A549 (cell line): Measurements from ENCODE around the gene DDX56. TPM values are rescaled to one million over a fixed set of nuclear protein-coding genes. Genes with fewer than 3 reads are reported as not detected.
A peak's percentile ranks its signal among the peaks of the same experiment; 100 is the strongest.

ENCODE experiments used
- ATAC-seq, 2 experiments: fragments of 200-7000 bp in 1 of 2; fragments of >200 bp in 1 of 2; cut with Nextera tagmentation in 1 of 2; cut with Tn5 transposase in 1 of 2; 3 replicates each; pipeline versions ENCODE4 v1.8.0 to v1.9.1; 2018 to 2020; ENCODE audit warnings: mild to moderate bottlenecking in 1 of 2, moderate library complexity in 1 of 2
- CTCF ChIA-PET: fragments of 300-600 bp; sonication (Branson Sonifier 250); formaldehyde crosslinking; extraction: SDS; loops from one replicate; lab custom pipeline; 2021; ENCODE audit warnings: antibody characterized with exemption, inconsistent platforms; lab: Yijun Ruan, JAX
- POLR2A ChIA-PET: fragments of 350-600 bp; formaldehyde crosslinking; extraction: SDS; loops from one replicate; lab custom pipeline; 2021; ENCODE audit warnings: antibody characterized with exemption, inconsistent platforms; lab: Yijun Ruan, JAX
- DNase-seq, 2 experiments: peaks; one replicate each; pipeline versions ENCODE4 v3.0.0 to v3.0.0-alpha.2; 2011 to 2016; ENCODE audit warnings: low read depth in 1 of 2, low spot score in 1 of 2
- FAIRE-seq: peaks from 2 replicates; lab custom pipeline; 2011; peaks lifted over from hg19 to GRCh38; lab: Jason Lieb, UNC
- H3K27ac ChIP-seq, 2 experiments: fragments of >200 bp; sonication (Bioruptor Twin); formaldehyde crosslinking; 3 replicates each; pipeline ENCODE4 v1.5.1; 2016 to 2017
- H3K4me1 ChIP-seq: fragments of >200 bp; sonication (Bioruptor Twin); formaldehyde crosslinking; 3 replicates; pipeline ENCODE4 v1.6.1; 2016
- H3K4me2 ChIP-seq: fragments of >200 bp; sonication (Bioruptor Twin); formaldehyde crosslinking; 3 replicates; pipeline ENCODE4 v1.6.1; 2016
- H3K4me3 ChIP-seq: fragments of >200 bp; sonication (Bioruptor Twin); formaldehyde crosslinking; 3 replicates; pipeline ENCODE4 v1.5.1; 2016
- H3K9me3 ChIP-seq: fragments of >200 bp; sonication (Bioruptor Twin); formaldehyde crosslinking; 3 replicates; pipeline ENCODE4 v1.6.1; 2016
- BHLHE40 ChIP-seq: IDR thresholded peaks from 2 replicates; pipeline ENCODE4 v1.6.1; 2012; ENCODE audit warnings: low read depth, low read length, inconsistent platforms
- CBX2 ChIP-seq: fragments of 200-600 bp; sonication (generic); IDR thresholded peaks from 2 replicates; pipeline ENCODE4 v1.6.1; 2016; ENCODE audit warnings: low read depth, mild to moderate bottlenecking, borderline replicate concordance
- CBX8 ChIP-seq: fragments of 200-600 bp; sonication (generic); IDR thresholded peaks from 2 replicates; pipeline ENCODE4 v1.6.1; 2016
- CEBPB ChIP-seq, 2 experiments: fragments of >200 bp in 1 of 2; sonication (Bioruptor Twin) in 1 of 2; formaldehyde crosslinking in 1 of 2; IDR thresholded peaks; 2 replicates each; pipeline ENCODE4 v1.6.1; 2012 to 2016
- EHF ChIP-seq: fragments of 250-450 bp; sonication (Bioruptor Pico); IDR thresholded peaks from 2 replicates; pipeline ENCODE4 v1.5.0; 2020; ENCODE audit warnings: mild to moderate bottlenecking
- EP300 ChIP-seq, 2 experiments: fragments of >200 bp; sonication (Bioruptor Twin); formaldehyde crosslinking; IDR thresholded peaks; 2 replicates in 1 of 2; 3 replicates in 1 of 2; pipeline ENCODE4 v1.6.1; 2016 to 2017
- GATA3 ChIP-seq: IDR thresholded peaks from 2 replicates; pipeline ENCODE4 v1.6.1; 2012; ENCODE audit warnings: borderline replicate concordance
- HEYL ChIP-seq: fragments of 250-450 bp; sonication (Bioruptor Pico); IDR thresholded peaks from 2 replicates; pipeline ENCODE4 v1.8.0; 2021; ENCODE audit warnings: mild to moderate bottlenecking, moderate library complexity
- HOXB13 ChIP-seq: fragments of 250-450 bp; sonication (Bioruptor Pico); IDR thresholded peaks from 2 replicates; pipeline ENCODE4 v1.5.0; 2020; ENCODE audit warnings: low read depth, mild to moderate bottlenecking, moderate library complexity
- HOXB5 ChIP-seq: fragments of 250-450 bp; sonication (Bioruptor Pico); IDR thresholded peaks from 2 replicates; pipeline ENCODE4 v1.5.0; 2020; ENCODE audit warnings: mild to moderate bottlenecking, moderate library complexity
- KDM5A ChIP-seq: fragments of 200-600 bp; sonication (generic); IDR thresholded peaks from 2 replicates; pipeline ENCODE4 v1.6.1; 2016; ENCODE audit warnings: antibody characterized with exemption, mild to moderate bottlenecking
- NFE2L2 ChIP-seq: fragments of 150-350 bp; conservative IDR thresholded peaks from 2 replicates; pipeline ENCODE4 v1.6.1; 2014; ENCODE audit warnings: low read length
- NR3C1 ChIP-seq: fragments of >200 bp; sonication (Bioruptor Twin); formaldehyde crosslinking; IDR thresholded peaks from 3 replicates; pipeline ENCODE4 v1.6.1; 2017
- PHF8 ChIP-seq: fragments of 200-600 bp; sonication (generic); IDR thresholded peaks from 2 replicates; pipeline ENCODE4 v1.6.1; 2016; ENCODE audit warnings: low read depth, mild to moderate bottlenecking, antibody characterized with exemption, moderate library complexity, borderline replicate concordance
- POLR2A ChIP-seq: IDR thresholded peaks from 2 replicates; pipeline ENCODE4 v1.6.1; 2012; ENCODE audit warnings: mild to moderate bottlenecking, low read length
- RNF2 ChIP-seq: fragments of 200-600 bp; sonication (generic); IDR thresholded peaks from 2 replicates; pipeline ENCODE4 v1.6.1; 2016; ENCODE audit warnings: low read depth, mild to moderate bottlenecking, antibody characterized with exemption, moderate library complexity, borderline replicate concordance
- SMC3 ChIP-seq: fragments of >200 bp; sonication (Bioruptor Twin); formaldehyde crosslinking; IDR thresholded peaks from 3 replicates; pipeline ENCODE4 v1.6.1; 2018; ENCODE audit warnings: inconsistent platforms
- TFCP2L1 ChIP-seq: fragments of 250-450 bp; sonication (Bioruptor Pico); IDR thresholded peaks from 2 replicates; pipeline ENCODE4 v1.5.0; 2021; ENCODE audit warnings: mild to moderate bottlenecking
- ZC3H11A ChIP-seq: fragments of 450-650 bp; IDR thresholded peaks from 2 replicates; pipeline ENCODE4 v1.6.1; 2014; ENCODE audit warnings: antibody characterized with exemption, mild to moderate bottlenecking
- ZFP36 ChIP-seq: fragments of 450-650 bp; IDR thresholded peaks from 2 replicates; pipeline ENCODE4 v1.6.1; 2014; ENCODE audit warnings: borderline replicate concordance; ENCODE audit not compliant: partially characterized antibody
- WGBS: methylation state at CpG from one replicate; pipeline ENCODE4 v1.1.6; 2017; ENCODE audit errors: missing lambda C conversion rate; 5-methylcytosine and 5-hydroxymethylcytosine counted together
- polyA plus RNA-seq, 4 experiments: library from polyadenylated mRNA; depleted of rRNA in 3 of 4; stranded (reverse); fragments of >200 nt; fragmentation: RNase III in 1 of 4; extraction: RNeasy Plus Mini Kit Qiagen cat#74134 plus additional on column Dnase treatment in 1 of 4; gene quantifications; 2 replicates in 3 of 4; 3 replicates in 1 of 4; pipeline ENCODE4 v1.2.3, GENCODE V29; 2011 to 2017
- TF ChIP-seq, protein P1 (sequence below): fragments of >200 bp; sonication (Bioruptor Twin); formaldehyde crosslinking; IDR thresholded peaks from 2 replicates; pipeline ENCODE4 v1.6.1; 2016
- TF ChIP-seq, protein P2 (sequence below): IDR thresholded peaks from 2 replicates; pipeline ENCODE4 v1.6.1; 2012
- TF ChIP-seq, protein P3 (sequence below): fragments of 250-450 bp; sonication (Bioruptor Pico); IDR thresholded peaks from 2 replicates; pipeline ENCODE4 v1.5.0; 2021; ENCODE audit warnings: mild to moderate bottlenecking, moderate library complexity, borderline replicate concordance
- TF ChIP-seq, protein P4 (sequence below): fragments of >200 bp; sonication (Bioruptor Twin); formaldehyde crosslinking; IDR thresholded peaks from 3 replicates; pipeline ENCODE4 v1.6.1; 2016
- TF ChIP-seq, protein P5 (sequence below): IDR thresholded peaks from 2 replicates; pipeline ENCODE4 v1.6.1; 2012; ENCODE audit warnings: low read depth, borderline replicate concordance
- TF ChIP-seq, protein P6 (sequence below): fragments of >200 bp; sonication (Bioruptor Twin); formaldehyde crosslinking; IDR thresholded peaks from 3 replicates; pipeline ENCODE4 v1.5.1; 2016
- TF ChIP-seq, protein P7 (sequence below): IDR thresholded peaks from 2 replicates; pipeline ENCODE4 v1.6.1; 2012

The DDX56 gene
- polyA plus RNA-seq, 2 of the 4 experiments (the other 2 are of a cell fraction): 96.1 to 97.7 TPM

DNA sequence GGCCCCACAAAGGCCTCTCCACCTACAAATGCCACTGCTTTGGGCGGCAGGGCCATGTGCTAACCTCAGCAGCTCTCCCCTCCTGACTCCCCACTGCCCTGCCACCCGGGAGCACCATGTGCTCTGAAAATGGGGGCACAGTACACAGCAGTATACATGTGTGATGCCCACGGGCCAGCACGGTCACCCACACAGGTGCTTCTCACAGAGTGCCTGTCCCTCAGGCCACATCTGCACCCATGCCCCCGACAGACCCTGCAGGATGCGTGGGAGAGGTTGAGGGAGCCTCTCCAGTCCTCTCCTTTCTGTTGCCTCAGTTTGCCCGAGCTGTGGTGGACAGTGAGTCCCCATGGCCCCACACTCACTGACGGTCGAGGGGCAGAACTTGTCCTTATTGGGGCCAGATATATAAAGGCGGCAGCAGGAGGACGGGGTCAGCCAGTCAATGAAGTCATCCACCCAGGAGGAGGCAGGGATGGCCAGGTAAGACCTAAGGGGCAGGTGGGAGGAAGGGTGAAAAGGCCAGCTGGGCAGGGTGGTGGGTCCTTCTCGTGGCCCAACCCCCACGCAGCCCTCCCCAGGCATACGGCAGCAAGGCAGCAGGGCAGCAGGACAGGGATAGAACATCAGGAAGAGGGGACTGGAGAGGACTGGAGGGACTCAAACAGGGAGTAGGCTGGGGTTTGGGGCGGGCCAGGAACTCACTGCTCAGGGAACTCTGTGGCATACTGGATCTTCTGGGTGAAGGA lies 52.2 kb downstream of the DDX56 start (continued):
- TF ChIP-seq, protein P1, sequence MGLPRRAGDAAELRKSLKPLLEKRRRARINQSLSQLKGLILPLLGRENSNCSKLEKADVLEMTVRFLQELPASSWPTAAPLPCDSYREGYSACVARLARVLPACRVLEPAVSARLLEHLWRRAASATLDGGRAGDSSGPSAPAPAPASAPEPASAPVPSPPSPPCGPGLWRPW: no peak
- no peak for TF ChIP-seq EP300 (IDR thresholded peaks at IDR 0.05)
- no peak for TF ChIP-seq EHF (CRISPR knock-in tag)
- TF ChIP-seq, protein P2, sequence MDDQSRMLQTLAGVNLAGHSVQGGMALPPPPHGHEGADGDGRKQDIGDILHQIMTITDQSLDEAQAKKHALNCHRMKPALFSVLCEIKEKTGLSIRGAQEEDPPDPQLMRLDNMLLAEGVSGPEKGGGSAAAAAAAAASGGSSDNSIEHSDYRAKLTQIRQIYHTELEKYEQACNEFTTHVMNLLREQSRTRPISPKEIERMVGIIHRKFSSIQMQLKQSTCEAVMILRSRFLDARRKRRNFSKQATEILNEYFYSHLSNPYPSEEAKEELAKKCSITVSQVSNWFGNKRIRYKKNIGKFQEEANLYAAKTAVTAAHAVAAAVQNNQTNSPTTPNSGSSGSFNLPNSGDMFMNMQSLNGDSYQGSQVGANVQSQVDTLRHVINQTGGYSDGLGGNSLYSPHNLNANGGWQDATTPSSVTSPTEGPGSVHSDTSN: no peak
- TF ChIP-seq, all 56 proteins: peak for 0

DNA sequence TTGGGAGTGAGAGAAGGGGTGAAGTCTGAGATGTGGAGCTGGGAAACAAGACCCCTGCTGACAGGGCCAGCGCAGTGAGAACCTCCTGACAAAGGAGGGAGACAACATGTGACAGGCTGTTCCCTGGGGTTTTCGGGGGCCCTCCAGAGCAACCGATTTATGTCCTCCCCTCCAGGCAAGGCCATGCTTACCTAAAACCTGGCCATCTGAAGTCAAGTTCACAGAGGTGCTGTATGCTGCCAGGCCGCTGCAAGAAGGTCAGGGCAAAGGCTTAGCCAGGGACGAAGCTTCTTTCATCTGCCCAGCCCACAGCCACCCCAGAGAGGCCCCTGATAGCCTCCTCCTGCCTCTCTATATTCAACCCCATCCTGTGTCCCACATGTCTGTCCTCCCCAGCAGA lies 53.1 kb downstream of the DDX56 start:
- FAIRE-seq: no peak
- no peak for TF ChIP-seq NFE2L2
- TF ChIP-seq TFCP2L1: no peak
- TF ChIP-seq EHF (CRISPR knock-in tag): no peak
- no peak for TF ChIP-seq RNF2
- TF ChIP-seq HEYL (CRISPR knock-in tag): no peak
- TF ChIP-seq, protein P2: no peak
- no peak for TF ChIP-seq HOXB5
- TF ChIP-seq, protein P3, sequence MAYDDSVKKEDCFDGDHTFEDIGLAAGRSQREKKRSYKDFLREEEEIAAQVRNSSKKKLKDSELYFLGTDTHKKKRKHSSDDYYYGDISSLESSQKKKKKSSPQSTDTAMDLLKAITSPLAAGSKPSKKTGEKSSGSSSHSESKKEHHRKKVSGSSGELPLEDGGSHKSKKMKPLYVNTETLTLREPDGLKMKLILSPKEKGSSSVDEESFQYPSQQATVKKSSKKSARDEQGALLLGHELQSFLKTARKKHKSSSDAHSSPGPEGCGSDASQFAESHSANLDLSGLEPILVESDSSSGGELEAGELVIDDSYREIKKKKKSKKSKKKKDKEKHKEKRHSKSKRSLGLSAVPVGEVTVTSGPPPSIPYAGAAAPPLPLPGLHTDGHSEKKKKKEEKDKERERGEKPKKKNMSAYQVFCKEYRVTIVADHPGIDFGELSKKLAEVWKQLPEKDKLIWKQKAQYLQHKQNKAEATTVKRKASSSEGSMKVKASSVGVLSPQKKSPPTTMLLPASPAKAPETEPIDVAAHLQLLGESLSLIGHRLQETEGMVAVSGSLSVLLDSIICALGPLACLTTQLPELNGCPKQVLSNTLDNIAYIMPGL: no peak
- no peak for TF ChIP-seq PHF8
- TF ChIP-seq NR3C1: no peak
- no peak for TF ChIP-seq POLR2A
- TF ChIP-seq, protein P4, sequence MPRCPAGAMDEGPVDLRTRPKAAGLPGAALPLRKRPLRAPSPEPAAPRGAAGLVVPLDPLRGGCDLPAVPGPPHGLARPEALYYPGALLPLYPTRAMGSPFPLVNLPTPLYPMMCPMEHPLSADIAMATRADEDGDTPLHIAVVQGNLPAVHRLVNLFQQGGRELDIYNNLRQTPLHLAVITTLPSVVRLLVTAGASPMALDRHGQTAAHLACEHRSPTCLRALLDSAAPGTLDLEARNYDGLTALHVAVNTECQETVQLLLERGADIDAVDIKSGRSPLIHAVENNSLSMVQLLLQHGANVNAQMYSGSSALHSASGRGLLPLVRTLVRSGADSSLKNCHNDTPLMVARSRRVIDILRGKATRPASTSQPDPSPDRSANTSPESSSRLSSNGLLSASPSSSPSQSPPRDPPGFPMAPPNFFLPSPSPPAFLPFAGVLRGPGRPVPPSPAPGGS: no peak
- TF ChIP-seq CBX8: no peak
- no peak for TF ChIP-seq CEBPB (IDR thresholded peaks at IDR 0.05)
- no peak for TF ChIP-seq BHLHE40
- H3K9me3 ChIP-seq: peaks cover 12% of the 10 kb centered on the region
- CTCF ChIA-PET: interaction anchor here (1.9 kb wide), 1 partner anchor 45 kb away, joined by 7 read pairs; no protein-coding TSS in a partner anchor
- H3K4me3 ChIP-seq: no peak overlapping the region
- DNase-seq: no peak
- H3K27ac ChIP-seq: no peak overlapping the region
- peak; percentile 27 to 28; a peak in 1 of 6 replicates for ATAC-seq
- H3K4me2 ChIP-seq: no peak overlapping the region
- POLR2A ChIA-PET: no interaction called here
- 79% methylated on average over 5 of the region's 5 CpGs for WGBS
- H3K4me1 ChIP-seq: no peaks in the 10 kb centered on the region

DNA sequence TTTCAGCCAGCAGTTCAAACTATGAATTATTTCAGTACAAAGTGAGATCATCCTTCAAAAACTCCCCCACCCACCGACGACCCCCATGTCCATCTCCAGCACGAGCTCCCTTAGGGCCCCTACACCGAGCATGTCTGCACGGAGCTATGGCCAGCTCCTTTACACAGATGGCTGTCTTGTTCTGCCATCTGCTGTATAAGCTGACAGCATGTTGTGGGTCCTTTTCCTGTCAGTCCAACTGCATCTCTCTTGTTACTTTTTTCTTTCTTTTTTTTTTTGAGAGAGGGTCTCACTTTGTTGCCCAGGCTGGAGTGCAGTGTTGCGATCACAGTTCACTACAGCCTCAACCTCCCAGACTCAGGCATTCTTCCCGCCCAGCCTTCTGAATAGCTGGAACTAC lies 54.2 kb downstream of the DDX56 start:
- Histone ChIP-seq H3K9me3 (peaks cover 3% of the 10 kb centered on the region; the same call in 1 of the 3 replicates), H3K27ac (no peak overlapping the region), H3K4me2 (no peak overlapping the region), H3K4me3 (no peak overlapping the region), H3K4me1 (no peaks in the 10 kb centered on the region)
- ATAC-seq (no peak), FAIRE-seq (no peak), DNase-seq (no peak)
- 46% methylated on average over 7 of the region's 7 CpGs for WGBS
- POLR2A ChIA-PET: no interaction called here
- TF ChIP-seq, protein P5, sequence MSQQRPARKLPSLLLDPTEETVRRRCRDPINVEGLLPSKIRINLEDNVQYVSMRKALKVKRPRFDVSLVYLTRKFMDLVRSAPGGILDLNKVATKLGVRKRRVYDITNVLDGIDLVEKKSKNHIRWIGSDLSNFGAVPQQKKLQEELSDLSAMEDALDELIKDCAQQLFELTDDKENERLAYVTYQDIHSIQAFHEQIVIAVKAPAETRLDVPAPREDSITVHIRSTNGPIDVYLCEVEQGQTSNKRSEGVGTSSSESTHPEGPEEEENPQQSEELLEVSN: no peak
- TF ChIP-seq CBX2 (no peak), ZFP36 (no peak), GATA3 (no peak), ZC3H11A (no peak), TFCP2L1 (no peak), KDM5A (no peak), CEBPB (IDR thresholded peaks at IDR 0.05) (no peak), HOXB13 (CRISPR knock-in tag) (no peak), SMC3 (no peak)
- TF ChIP-seq, protein P6, sequence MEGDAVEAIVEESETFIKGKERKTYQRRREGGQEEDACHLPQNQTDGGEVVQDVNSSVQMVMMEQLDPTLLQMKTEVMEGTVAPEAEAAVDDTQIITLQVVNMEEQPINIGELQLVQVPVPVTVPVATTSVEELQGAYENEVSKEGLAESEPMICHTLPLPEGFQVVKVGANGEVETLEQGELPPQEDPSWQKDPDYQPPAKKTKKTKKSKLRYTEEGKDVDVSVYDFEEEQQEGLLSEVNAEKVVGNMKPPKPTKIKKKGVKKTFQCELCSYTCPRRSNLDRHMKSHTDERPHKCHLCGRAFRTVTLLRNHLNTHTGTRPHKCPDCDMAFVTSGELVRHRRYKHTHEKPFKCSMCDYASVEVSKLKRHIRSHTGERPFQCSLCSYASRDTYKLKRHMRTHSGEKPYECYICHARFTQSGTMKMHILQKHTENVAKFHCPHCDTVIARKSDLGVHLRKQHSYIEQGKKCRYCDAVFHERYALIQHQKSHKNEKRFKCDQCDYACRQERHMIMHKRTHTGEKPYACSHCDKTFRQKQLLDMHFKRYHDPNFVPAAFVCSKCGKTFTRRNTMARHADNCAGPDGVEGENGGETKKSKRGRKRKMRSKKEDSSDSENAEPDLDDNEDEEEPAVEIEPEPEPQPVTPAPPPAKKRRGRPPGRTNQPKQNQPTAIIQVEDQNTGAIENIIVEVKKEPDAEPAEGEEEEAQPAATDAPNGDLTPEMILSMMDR: no peak
- TF ChIP-seq, protein P7, sequence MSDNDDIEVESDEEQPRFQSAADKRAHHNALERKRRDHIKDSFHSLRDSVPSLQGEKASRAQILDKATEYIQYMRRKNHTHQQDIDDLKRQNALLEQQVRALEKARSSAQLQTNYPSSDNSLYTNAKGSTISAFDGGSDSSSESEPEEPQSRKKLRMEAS: no peak
- TF ChIP-seq, all 56 proteins: peak for 0
- CTCF ChIA-PET: interaction anchor here (0.6 to 1.9 kb wide), 4 partner anchors 22 to 888 kb away, joined by 3 to 7 read pairs (median 3); no protein-coding TSS in a partner anchor
